Activated CD8-positive, alpha-beta memory T cell treated with anti-CD3 and anti-CD28 coated beads for 4 hours (primary cell): Measurements from ENCODE around the gene RNF150.
"Not testable (repeated sequence)": the region's sequence is repeated elsewhere in the genome, so short reads cannot be mapped to it uniquely, and the experiment has no call there.

Source experiments
- DNase-seq, 2 donors: peaks; one replicate each; pipeline ENCODE4 v3.0.0-alpha.2; 2020; ENCODE audit warnings: low read depth in 2 of 2

The RNF150 gene

DNA sequence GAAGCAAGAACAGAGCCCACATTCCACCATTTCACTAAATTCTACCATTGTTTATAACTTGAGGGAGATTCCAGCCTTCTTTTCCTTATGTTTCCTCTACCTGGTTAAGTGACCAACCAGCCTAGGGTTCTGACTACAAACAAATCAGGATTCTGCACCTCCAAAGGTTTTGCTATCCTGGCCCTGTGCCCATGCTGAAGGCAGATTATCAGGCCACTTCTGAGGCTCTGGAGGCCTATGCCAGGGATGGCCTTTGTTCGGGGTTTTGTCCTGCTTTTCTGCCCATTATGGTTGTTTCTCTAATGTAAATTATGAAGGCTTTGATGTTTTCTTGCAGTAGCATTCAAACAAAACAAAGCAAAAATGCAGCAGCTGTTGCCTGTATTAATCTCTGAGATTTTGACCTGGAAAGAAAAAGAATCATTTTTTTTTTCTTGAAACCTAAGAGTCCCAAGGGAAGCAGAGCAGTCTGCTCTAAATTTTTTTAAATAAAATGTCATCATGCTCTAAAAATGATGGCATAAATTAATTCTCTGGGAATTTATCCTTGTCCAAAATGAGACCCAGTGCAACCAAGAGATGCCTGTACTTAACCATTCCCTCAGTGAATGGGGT is 55.6 kb downstream of the RNF150 start:
- no peak for DNase-seq

DNA sequence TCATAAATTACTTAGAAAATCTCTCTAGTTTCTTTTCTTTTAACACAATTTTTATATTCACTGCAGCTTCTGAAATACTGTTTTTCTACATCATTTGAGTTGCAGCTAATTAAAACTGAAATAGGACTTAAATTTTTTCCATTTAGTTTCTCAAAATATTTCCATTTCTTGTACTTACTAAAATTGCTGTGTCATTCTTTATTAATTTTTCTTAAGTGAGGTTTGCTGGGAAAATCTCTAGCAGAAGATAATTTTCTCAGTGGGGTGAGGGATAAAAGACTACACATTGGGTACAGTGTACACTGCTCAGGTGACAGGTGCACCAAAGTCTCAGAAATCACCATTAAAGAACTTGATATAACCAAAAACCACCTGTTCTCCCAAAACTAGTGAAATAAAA is 57.7 kb downstream of the RNF150 start:
- no peak for DNase-seq

DNA sequence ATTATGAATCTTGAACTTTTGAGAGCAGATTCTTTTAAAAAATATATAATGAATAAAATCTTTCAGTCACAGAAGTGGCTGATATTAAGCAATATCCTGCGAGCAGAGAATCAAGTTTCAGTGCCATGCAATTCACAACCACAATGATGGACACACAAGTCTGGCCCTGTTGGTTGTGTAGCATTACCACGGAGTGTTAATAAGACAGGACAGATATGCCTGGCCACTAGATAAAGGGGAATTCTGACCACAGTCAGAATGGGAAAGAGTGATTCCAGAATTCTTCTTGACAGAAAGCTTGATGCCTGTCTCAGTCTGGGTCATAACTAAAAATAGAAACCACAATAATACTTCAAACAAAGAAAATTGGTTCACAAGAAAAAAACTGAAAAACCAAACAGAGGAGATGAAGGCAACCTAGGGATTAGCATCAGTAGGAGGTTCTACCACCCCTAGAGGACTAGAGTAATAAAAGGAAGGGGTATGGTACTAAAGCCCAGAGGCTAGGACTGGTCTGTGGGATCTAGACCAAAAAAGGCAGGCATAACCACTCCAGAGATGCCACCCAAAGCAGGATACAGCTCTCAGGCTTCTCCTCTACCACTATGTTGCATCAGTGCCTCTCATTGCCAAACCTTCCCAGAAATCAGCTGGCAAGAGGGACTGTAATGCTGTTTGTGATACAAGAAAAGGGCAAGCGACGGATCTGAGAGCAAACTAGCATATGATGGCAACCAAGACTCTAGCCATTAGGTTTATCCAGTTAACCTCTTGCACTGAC is 59.0 kb downstream of the RNF150 start:
- DNase-seq = no peak

DNA sequence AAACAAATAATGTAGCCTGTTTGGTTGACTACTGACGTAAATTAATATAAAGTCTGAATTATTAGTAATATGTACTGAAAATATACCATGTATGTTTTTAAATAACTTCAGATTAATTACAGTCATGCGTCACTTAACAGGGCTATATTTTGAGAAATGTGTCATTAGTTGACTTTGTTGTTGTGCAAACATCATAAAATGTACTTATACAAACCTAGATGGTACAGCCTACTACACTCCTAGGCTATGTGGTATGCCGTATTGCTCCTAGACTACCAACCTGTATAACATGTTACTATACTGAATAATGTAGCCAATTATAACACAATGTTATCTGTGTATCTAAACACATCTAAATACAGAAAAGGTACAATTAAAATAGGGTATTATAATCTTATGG is 66.6 kb downstream of the RNF150 start:
- DNase-seq = no peak

DNA sequence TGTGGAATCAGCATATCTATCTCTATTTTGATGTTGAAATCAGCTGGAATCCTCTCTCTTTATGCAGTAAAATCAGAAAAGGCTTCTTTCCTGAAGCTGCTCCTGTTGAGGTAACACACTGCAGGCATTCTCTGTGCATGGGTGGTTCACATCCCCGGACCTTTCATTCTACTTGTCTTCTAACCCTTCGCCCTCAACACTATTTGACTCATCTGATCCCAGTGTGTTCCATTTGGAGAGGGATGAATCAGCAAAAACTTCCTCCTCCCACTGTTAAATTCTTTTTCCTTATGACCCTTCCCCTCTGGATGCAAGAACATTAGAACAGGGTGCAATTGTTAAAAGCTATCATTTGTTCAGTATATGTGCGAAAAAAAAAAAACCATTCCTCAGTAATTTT is 67.4 kb downstream of the RNF150 start:
- no peak for DNase-seq

DNA sequence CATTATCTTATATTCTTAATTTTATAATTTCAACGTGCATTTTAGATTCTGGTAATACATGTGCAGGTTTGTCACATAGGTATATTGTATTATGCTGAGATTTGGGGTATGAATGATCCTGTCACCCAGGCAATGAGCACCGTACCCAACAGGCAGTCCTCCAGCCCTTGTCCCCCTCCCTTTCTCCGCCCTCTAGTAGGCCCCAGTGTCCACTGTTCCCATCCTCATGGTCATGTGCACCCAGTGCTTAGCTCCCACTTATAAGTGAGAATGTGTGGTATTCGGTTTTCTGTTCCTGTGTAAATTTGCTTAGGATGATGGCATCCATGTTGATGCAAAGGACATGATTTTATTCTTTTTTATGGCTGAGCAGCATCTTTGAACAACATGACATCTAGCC is 70.6 kb downstream of the RNF150 start:
- DNase-seq = no peak

DNA sequence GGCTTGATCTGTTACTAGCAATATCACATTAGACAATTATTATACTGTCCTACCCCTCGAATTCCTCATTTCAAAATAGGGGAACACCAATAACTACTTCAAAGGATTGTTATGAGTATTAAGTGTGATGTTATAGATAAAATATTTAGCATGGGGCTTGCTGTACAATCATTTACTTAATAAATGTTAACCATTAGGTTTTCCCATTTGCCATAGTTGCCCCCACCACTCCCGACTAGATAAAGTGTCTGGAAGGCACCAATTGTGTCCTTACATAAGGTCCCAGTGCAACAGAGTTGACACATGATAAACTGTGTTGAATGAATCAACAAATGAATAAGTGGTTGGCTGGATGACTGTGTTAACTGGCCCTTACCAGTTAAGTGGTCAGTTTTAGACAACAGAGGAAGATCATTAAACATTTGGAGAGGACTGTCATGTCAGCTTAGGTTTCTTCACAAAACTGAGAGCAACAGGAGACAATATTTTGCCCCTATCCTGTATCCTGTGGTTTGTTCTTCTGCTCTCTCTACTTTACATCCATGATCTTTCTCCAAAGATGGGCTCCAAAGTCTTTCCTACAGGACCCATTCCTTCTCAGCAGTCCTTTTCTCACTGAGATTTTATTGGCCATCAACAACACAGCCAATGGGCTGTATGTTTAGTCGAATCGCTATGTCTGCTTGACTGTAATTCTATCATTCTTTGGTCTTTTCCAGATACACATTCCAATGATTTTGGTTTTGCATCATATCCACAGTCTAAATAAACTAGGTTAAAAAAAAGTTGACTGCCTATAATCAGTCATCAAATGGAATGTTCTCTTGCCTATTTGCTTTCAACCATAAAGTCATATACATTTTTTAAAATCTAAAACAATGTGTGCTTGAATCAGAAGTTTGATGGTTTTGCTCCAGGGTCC is 74.4 kb downstream of the RNF150 start:
- no peak for DNase-seq

DNA sequence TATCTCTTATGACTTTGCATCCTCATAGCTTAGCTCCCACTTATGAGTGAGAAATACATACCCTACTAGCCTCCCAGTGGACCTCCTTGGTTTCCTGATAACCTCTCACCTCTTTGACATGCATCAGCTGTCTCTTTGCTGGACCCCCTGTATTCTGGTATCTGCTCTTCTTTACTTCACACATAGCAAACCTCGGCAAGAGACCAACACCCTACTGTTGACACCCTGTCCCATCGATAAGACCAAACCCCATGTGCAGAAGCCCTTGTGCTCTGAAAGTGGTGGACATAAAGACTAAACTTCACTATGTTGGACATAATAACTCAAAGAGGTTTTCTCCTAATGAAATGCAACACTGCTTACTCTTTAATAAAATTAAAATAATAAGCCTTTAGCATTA is 75.7 kb downstream of the RNF150 start:
- no peak for DNase-seq

DNA sequence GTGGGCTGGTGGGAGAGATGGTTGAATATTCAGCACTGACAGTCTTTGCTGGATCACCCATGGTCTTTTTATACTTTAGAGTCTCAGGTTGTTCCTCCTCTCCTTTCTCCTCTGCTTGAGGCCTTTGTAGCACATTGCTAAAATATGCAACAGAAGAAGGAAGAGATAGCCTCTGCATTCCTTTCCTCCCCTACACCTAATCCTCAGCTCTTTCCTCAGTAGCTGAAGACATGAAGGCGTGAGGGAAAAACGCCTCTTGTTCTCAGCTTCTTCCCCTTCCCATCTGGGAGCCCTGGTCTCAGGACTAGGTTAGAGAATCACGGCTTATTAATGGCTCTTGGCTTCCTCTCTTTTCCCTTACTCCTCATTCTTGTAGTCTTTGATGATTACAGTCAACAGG is 76.8 kb downstream of the RNF150 start:
- DNase-seq = no peak

DNA sequence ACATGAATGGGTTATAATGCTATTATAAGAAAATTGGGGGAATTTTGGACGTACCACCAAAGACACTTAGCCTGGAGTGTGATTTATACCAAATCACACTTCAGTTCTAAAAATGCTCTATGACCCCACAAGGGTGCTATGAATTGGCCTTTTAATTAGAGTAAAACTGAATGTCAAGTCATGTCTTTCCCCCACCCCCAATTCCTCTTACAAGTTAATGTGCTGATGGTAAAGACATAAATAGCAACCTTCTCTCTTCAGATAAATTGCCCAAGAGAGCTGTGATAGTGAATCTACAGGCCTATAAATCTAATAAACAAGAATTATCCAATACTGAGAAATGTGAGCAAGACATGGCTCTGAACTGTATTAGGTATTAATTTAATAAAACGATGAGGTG is 78.8 kb downstream of the RNF150 start:
- no peak for DNase-seq

DNA sequence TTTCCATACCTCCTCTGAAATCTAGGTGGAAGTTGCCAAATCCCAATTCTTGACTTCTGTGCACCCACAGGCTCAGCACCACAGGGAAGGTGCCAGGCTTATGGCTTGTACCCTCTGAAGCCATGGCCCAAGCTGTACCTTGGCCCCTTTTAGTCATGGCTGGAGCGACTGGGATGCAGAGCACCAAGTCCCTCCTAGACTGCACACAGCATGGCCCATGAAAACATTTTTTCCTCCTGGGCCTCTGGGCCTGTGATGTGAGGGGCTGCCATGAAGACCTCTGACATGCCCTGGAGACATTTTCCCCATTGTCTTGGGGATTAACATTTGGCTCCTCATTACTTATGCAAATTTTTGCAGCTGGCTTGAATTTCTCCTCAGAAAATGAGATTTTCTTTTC is 82.3 kb downstream of the RNF150 start:
- not testable (repeated sequence) for DNase-seq

DNA sequence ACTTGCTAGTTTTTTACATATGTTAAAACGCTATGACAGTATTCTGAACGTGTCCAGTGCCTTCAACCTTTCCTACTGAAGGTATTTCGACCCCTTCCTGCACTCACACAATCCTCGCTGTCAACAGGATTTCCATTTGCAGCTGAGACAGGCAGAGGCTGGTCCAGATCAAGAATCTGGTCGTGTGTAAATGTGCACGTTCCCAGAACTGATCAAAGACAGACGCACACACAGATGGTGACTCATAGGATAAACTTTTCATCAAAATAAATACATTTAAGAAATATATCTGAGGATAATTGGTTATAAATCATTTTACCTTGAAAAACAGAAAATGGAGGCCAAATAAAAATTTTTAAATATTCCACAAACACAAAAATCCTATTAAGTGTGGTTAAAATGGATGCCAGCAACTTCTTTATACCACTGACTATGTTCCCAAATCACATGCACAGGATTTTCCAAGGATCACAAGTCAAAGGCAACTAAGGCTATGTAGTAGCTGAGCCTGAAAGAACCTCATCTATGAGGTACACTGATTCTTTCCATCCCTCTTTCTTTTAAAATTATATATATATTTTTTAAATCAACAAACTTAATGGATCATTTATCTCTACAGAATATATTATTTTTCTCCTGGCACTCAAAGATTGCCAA is 85.9 kb downstream of the RNF150 start:
- no peak for DNase-seq

DNA sequence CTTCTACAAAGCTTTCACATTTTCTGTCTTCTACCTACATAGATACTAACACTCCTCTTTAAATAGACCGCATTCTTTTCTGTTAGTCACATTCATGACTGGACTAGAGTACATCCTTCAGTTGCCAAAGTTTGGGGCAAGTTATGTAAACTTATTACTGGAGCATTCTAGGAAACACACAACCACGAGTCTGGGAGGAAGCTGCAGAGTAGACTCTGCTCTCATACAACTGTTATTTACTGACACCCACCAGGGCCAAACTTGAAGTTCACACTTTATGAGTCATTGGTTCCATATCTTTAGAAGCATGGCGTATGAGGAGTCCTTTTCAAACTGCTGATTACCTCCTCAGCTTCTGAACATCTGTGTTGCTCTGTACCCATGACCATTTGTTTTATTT is 87.0 kb downstream of the RNF150 start:
- no peak for DNase-seq

DNA sequence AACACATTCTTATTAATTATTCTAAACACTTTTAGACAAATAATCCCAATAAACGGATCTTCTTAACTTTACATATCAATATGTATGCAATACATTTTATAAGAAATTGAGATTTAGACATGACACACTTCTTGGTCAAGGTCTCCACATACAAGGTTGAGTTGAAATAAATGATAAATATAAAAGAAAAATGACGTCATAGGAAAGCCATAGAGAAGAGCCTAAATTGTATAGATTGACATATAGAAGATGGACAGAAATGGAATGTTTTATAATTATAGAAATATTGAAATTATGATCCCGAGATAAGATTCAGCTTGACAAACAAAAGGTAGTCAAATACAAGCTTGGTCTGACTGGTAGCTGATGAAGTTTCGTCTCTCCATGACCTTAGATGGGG is 87.4 kb downstream of the RNF150 start:
- DNase-seq = no peak

DNA sequence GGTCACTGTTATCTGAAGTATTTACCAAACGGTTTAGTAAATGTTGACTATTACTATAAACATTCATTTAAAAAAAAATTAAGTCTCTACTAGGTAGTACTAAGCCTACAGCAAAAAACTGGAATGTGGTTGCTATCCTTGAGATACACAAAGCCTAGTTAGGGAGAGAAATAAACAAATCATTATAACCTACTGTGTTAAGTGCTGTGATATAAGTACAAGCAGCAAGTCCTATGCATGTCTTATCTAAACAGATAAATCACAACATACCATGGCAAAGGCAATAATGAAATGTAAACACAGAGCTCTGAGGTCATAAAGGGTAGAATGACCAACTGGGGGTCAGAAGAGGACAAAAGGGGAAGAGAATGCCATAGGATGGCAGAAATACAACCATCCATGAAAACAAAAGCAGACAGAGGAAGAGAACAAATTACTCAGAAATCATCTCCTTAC is 92.2 kb downstream of the RNF150 start:
- no peak for DNase-seq

DNA sequence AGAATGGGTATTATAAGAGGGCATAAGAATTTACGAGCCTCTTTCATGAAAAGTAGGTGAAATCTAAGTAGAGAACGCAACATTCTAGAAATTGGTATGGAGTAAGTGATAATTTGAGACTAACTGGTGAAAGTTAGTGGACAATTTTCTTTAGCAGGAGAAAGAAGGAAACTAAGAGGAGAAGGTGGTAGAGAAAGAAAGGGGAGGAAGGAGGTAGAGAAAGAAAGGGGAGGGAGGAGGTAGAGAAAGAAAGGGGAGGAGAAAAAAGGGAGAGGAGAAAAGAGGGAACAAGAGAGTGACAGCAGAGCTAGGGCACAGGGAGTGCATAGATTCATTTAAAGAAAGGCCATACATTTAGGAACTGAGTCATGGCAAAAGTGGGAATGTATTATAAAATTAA is 94.1 kb downstream of the RNF150 start:
- DNase-seq = no peak

DNA sequence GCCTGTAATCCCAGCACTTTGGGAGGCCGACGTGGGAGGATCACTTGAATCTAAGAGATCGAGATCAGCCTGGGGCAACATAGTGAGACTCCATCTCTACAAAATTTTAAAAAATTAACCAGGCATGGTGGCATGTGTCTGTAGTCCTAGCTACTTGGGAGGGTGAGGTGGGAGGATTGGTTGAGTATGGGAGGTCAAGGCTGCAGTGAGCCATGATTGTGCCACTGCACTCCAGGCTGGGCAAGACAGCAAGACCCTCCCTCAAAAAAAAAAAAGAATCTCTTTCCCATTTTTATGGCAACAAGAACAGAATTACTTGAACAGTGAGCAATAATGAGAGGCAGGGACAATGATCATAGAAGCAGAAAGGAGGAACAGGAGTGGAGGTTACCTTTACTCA is 94.8 kb downstream of the RNF150 start:
- DNase-seq = no peak

DNA sequence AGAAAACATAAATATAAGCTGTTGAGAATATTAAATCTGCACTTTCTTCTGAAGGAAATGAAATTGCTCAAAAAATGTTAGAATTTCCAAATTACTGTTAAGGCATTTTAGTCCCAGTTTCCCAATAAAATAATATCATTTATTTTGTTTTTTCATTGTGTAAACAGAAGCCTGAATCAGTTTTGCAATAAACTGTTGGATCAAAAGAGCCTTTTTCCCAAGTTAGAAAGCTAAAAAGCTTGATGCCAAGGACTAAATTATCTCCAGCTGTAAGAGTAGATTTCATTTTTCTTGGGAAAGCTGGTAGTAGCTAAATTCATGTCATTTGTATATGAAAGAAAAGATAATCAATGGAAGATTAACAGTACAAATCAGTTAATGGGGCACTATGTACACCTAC is 95.8 kb downstream of the RNF150 start:
- no peak for DNase-seq

DNA sequence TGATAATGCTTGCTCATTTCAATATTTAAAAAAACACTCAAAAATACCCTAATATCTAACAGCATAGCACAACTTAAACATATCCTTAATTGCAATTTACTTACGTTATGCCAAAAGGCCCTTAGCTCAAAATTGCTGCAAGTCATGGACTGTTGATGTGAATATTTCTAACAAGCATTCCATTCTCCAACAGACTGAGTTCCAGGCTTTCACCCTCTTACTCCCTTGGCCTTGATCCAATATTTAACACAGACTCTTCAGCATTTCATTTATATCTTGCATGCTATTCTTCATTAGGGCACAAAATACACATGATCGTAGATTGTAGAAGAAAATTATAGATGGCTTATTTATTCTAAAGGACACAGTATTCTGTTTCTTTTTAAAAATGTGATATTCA is 96.5 kb downstream of the RNF150 start:
- no peak for DNase-seq

DNA sequence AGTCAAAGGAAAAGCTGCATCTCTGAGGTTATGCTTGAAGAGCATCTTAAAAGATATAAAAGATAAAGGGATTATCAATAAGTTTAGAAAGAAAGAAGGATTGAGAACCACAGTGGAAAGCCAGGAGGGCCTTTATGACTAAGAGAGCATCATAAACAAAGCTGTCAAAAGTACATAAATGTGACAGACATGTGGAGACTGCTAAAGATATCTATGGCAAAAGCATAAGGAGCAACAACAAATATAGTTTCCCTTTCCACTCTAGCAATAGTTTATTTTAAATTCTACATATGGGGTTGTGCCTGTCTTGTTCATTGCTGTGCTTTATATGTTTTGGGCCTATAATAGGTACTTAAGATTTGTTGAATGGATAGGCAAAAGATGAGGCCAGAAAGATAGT is 97.3 kb downstream of the RNF150 start:
- no peak for DNase-seq

DNA sequence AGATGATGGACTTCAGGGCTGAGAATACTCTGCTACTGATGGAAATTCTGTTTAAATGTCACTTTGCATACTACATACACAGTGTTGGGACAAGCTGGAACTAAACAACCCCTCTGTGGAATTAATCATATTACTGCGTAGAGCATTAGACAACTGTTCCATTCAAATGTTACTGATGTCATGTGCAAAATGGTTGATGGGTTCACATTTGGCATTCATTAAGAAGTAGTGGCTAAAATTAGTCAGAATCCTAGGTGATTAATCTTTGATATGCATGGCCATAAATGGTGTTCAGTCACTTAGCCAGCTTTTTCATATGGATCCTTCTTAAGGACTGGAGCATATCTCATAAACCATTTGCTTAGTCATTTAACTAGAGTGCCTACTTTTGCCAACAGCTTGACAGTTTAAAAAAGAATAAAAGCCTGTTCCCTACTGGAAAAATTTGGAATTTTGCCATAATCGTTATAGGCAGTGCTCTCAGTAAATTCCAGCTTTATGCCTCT is 105.2 kb downstream of the RNF150 start:
- DNase-seq = no peak

DNA sequence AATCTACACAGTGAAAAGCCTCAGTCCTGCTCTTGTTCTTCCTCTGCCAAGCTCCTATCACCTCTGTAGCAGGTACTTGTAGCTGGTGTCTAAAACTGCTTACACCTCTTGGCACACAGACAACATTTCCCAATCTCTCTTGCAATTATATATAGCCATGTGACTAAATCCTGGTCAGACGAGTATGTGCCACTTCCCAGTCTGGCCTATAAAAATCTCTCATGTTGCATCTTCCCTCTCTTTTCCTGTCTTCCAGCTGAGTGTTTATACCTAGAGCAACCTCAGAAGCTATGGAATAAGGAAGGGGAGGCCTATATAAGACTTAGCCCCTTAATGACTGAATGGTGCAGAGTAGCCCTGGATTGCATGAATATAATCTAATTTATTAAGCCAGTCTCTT is 105.8 kb downstream of the RNF150 start:
- no peak for DNase-seq
